ENCODE results near the gene BNC2.
A peak's percentile ranks its signal among the peaks of the same experiment; 100 is the strongest.

BNC2 gene

GRCh38 chr9:16870596-16871335 is at the start of gene BNC2:
TSS of gene BNC2 (minus strand) at chr9:16870670. CDS start at chr9:16870648, 22 bp downstream.
- H3K27ac ChIP-seq (ENCODE audit: extremely low read depth, low read depth, low read length), result peak within 1 kb of the TSS; percentile 85
- POLR2A ChIA-PET, result interaction anchor here (0.6 to 0.9 kb wide), 4 partner anchors 10 to 566 kb away, joined by 3 to 4 read pairs (median 4); no protein-coding TSS in a partner anchor
- CTCF ChIA-PET, result interaction anchor here (0.7 kb wide), 2 partner anchors 10 to 20 kb away, joined by 3 to 4 read pairs; no protein-coding TSS in a partner anchor

More at GRCh38 chr9:16870596-16871335, at the start of gene BNC2:
- TF ChIP-seq ELK4 (IDR thresholded peaks at IDR 0.05; ENCODE audit: borderline replicate concordance, low read depth, low read length), result no peak
- TF ChIP-seq ZNF677 (tag by site-specific recombination; IDR thresholded peaks at IDR 0.05), result no peak
- no peak for TF ChIP-seq ZNF791 (tag by site-specific recombination; IDR thresholded peaks at IDR 0.05)
- TF ChIP-seq ZBTB8A (tag by site-specific recombination; IDR thresholded peaks at IDR 0.05), result peak; percentile 7
- TF ChIP-seq MYNN (tag by site-specific recombination; IDR thresholded peaks at IDR 0.05; ENCODE audit: borderline replicate concordance), result peak; percentile 95
- peak; percentile 69 for TF ChIP-seq PRDM10 (tag by site-specific recombination; IDR thresholded peaks at IDR 0.05)
- no peak for TF ChIP-seq ZBTB10 (tag by site-specific recombination; IDR thresholded peaks at IDR 0.05)
- TF ChIP-seq ZNF398 (tag by site-specific recombination; IDR thresholded peaks at IDR 0.05), result peak; percentile 85
- peak; percentile 19 for TF ChIP-seq ZNF335 (tag by site-specific recombination; conservative IDR thresholded peaks at IDR 0.05)
- TF ChIP-seq ZNF561 (tag by site-specific recombination; IDR thresholded peaks at IDR 0.05; ENCODE audit: borderline replicate concordance), result 0 out of 2 replicates have a peak, but pooled peaks have one; percentile 6
- peak; percentile 35; the same call in 1 of the 2 replicates for TF ChIP-seq EGR2 (tag by site-specific recombination; IDR thresholded peaks at IDR 0.05; ENCODE audit: low read depth)
- TF ChIP-seq ZBTB26 (tag by site-specific recombination; optimal IDR thresholded peaks at IDR 0.05), result peak; percentile 86
- TF ChIP-seq ZFHX2 (tag by site-specific recombination; conservative IDR thresholded peaks at IDR 0.05), result peak; percentile 80
- TF ChIP-seq ZNF366 (tag by site-specific recombination; conservative IDR thresholded peaks at IDR 0.05), result no peak
- no peak for TF ChIP-seq ZNF19 (tag by site-specific recombination; IDR thresholded peaks at IDR 0.05; ENCODE audit: low read depth)
- Histone ChIP-seq H3K4me1 (ENCODE audit: control insufficient read depth, insufficient read depth, low read length) (peaks cover 13% of the 10 kb centered on the region), H3K36me3 (ENCODE audit: control insufficient read depth in 2 of 2, insufficient read depth in 1 of 2, low read length in 2 of 2) (no peaks in the 10 kb centered on the region), H3K9me3 (ENCODE audit: control insufficient read depth, insufficient read depth, low read depth, low read length) (no peaks in the 10 kb centered on the region), H3K4me3 (ENCODE audit: low read depth, low read length) (peak within 1 kb of the TSS; percentile 90)

Measured in HEK293 (cell line).